SK-N-SH (cell line): ENCODE data around the gene CDK11B. TPM values are rescaled to one million over a fixed set of nuclear protein-coding genes. Genes with fewer than 3 reads are reported as not detected.

Source experiments
- CTCF ChIA-PET: fragments of 300-600, 350-600 bp; formaldehyde crosslinking; extraction: SDS; loops from one replicate; lab custom pipeline; 2021; lab: Yijun Ruan, JAX
- POLR2A ChIA-PET: fragments of 350-600 bp; sonication (Branson Sonifier 250); formaldehyde crosslinking; extraction: SDS; loops from one replicate; lab custom pipeline; 2020; ENCODE audit warnings: antibody characterized with exemption, inconsistent platforms; lab: Yijun Ruan, JAX
- DNase-seq: peaks from one replicate; pipeline ENCODE4 v3.0.0; 2012
- H2AFZ ChIP-seq: fragments of 200-600 bp; sonication (generic); 2 replicates; pipeline ENCODE4 v1.8.1; 2016; ENCODE audit warnings: antibody characterized with exemption, mild to moderate bottlenecking, low read depth
- H3F3A ChIP-seq: fragments of 200-600 bp; sonication (generic); replicated peaks from 2 replicates; pipeline ENCODE3; 2016; ENCODE audit warnings: antibody characterized with exemption, mild to moderate bottlenecking; ENCODE audit not compliant: insufficient read depth
- H3K27ac ChIP-seq, 2 experiments: fragments of 200-500 bp in 1 of 2; fragments of 200-600 bp in 1 of 2; sonication (Bioruptor generic) in 1 of 2; sonication (generic), shearing (Covaris generic) in 1 of 2; 2 replicates each; pipeline versions ENCODE4 v1.5.1 to v1.6.1; 2014 to 2016; ENCODE audit warnings: low read depth in 2 of 2, inconsistent platforms in 1 of 2, low read length in 1 of 2, mild to moderate bottlenecking in 1 of 2, mixed read lengths in 1 of 2
- H3K27me3 ChIP-seq: fragments of 200-600 bp; sonication (generic), shearing (Covaris generic); 2 replicates; pipeline ENCODE4 v1.6.1; 2016; ENCODE audit warnings: mixed run types; ENCODE audit not compliant: insufficient read depth
- H3K36me3 ChIP-seq, 2 experiments: fragments of 200-500 bp in 1 of 2; fragments of 200-600 bp in 1 of 2; sonication (Bioruptor generic) in 1 of 2; sonication (generic) in 1 of 2; replicated peaks in 1 of 2; 2 replicates each; pipeline versions ENCODE3 to v1.5.1; 2014 to 2016; ENCODE audit warnings: low read length in 1 of 2, mild to moderate bottlenecking in 1 of 2; ENCODE audit not compliant: insufficient read depth in 2 of 2, control insufficient read depth in 1 of 2
- H3K4me1 ChIP-seq, 2 experiments: fragments of 200-500 bp in 1 of 2; fragments of 200-600 bp in 1 of 2; sonication (Bioruptor generic) in 1 of 2; sonication (generic), shearing (Covaris generic) in 1 of 2; 2 replicates each; pipeline versions ENCODE4 v1.5.1 to v1.6.1; 2014 to 2016; ENCODE audit warnings: low read depth in 1 of 2, low read length in 1 of 2, mixed run types in 1 of 2; ENCODE audit not compliant: insufficient read depth in 2 of 2, control insufficient read depth in 1 of 2
- H3K4me2 ChIP-seq: fragments of 200-600 bp; sonication (generic), shearing (Covaris generic); 2 replicates; pipeline ENCODE4 v1.6.1; 2017; ENCODE audit warnings: mixed run types
- H3K4me3 ChIP-seq, 2 experiments: fragments of 200-500 bp in 1 of 2; fragments of 200-600 bp in 1 of 2; sonication (Bioruptor generic) in 1 of 2; sonication (generic), shearing (Covaris generic) in 1 of 2; 2 replicates each; pipeline versions ENCODE4 v1.5.1 to v1.8.1; 2014 to 2016; ENCODE audit warnings: low read depth in 2 of 2, inconsistent platforms in 1 of 2, low read length in 1 of 2, mild to moderate bottlenecking in 1 of 2, mixed read lengths in 1 of 2, moderate library complexity in 1 of 2
- H3K79me2 ChIP-seq: fragments of 200-600 bp; sonication (generic); 2 replicates; pipeline ENCODE4 v1.8.1; 2017; ENCODE audit warnings: mild to moderate bottlenecking; ENCODE audit not compliant: insufficient read depth
- H3K9ac ChIP-seq: fragments of 200-600 bp; sonication (generic); 2 replicates; pipeline ENCODE4 v1.6.1; 2017; ENCODE audit warnings: mixed run types
- H3K9me2 ChIP-seq: fragments of 200-600 bp; sonication (generic); 2 replicates; pipeline ENCODE4 v1.6.1; 2017; ENCODE audit warnings: mixed run types
- H3K9me3 ChIP-seq: fragments of 200-600 bp; sonication (generic); 2 replicates; pipeline ENCODE4 v1.6.1; 2017; ENCODE audit warnings: mixed run types, mild to moderate bottlenecking, moderate library complexity
- H4K20me1 ChIP-seq: fragments of 200-600 bp; sonication (generic); 2 replicates; pipeline ENCODE4 v1.6.1; 2017; ENCODE audit warnings: mild to moderate bottlenecking, mixed run types; ENCODE audit not compliant: insufficient read depth
- ELF1 ChIP-seq: IDR thresholded peaks from 2 replicates; pipeline ENCODE4 v1.4.0; 2012
- FOSL2 ChIP-seq: IDR thresholded peaks from 2 replicates; pipeline ENCODE4 v1.4.0; 2012; ENCODE audit warnings: low read depth, mild to moderate bottlenecking, moderate library complexity, borderline replicate concordance
- FOXJ3 ChIP-seq: sonication (generic); formaldehyde crosslinking; IDR thresholded peaks from 2 replicates; pipeline ENCODE4 v1.5.1; 2020; ENCODE audit warnings: mild to moderate bottlenecking, missing genetic modification reagents
- FOXM1 ChIP-seq: IDR thresholded peaks from 2 replicates; pipeline ENCODE4 v1.4.0; 2012; ENCODE audit warnings: low read depth, mild to moderate bottlenecking
- GATA2 ChIP-seq: sonication (generic); formaldehyde crosslinking; IDR thresholded peaks from 2 replicates; pipeline ENCODE4 v1.5.0; 2020; ENCODE audit warnings: mild to moderate bottlenecking, missing genetic modification reagents
- JUND ChIP-seq: IDR thresholded peaks from 2 replicates; pipeline ENCODE4 v1.4.0; 2012
- MEF2A ChIP-seq: IDR thresholded peaks from 2 replicates; pipeline ENCODE4 v1.4.0; 2012; ENCODE audit warnings: low read depth, borderline replicate concordance
- RFX5 ChIP-seq: IDR thresholded peaks from 2 replicates; pipeline ENCODE4 v1.6.1; 2012; ENCODE audit warnings: mild to moderate bottlenecking, improper control_type of control experiment, low read length
- RXRA ChIP-seq: IDR thresholded peaks from 2 replicates; pipeline ENCODE4 v1.4.0; 2012; ENCODE audit warnings: low read depth, mild to moderate bottlenecking, borderline replicate concordance
- SIN3A ChIP-seq: IDR thresholded peaks from 2 replicates; pipeline ENCODE4 v1.6.1; 2012; ENCODE audit warnings: low read depth, mild to moderate bottlenecking, low read length, moderate library complexity, borderline replicate concordance
- SMC3 ChIP-seq: IDR thresholded peaks from 2 replicates; pipeline ENCODE4 v1.6.1; 2012; ENCODE audit warnings: low read depth, low read length, improper control_type of control experiment
- TCF12 ChIP-seq: IDR thresholded peaks from 2 replicates; pipeline ENCODE4 v1.4.0; 2012
- TEAD4 ChIP-seq: IDR thresholded peaks from 2 replicates; pipeline ENCODE4 v1.4.0; 2012; ENCODE audit warnings: mild to moderate bottlenecking, borderline replicate concordance; ENCODE audit not compliant: insufficient read depth
- WGBS: methylation state at CpG from one replicate; pipeline ENCODE4 v1.1.6; 2017; ENCODE audit warnings: low lambda C conversion rate; 5-methylcytosine and 5-hydroxymethylcytosine counted together
- polyA plus RNA-seq, 3 experiments: library from polyadenylated mRNA; depleted of rRNA; stranded (reverse); fragments of >200 nt; gene quantifications; 2 replicates each; pipeline ENCODE4 v1.2.3, GENCODE V29; 2012
- TF ChIP-seq, protein P1 (sequence below): IDR thresholded peaks from 2 replicates; pipeline ENCODE4 v1.4.0; 2012; ENCODE audit warnings: low read depth
- TF ChIP-seq, protein P2 (sequence below): fragments of 200-600 bp; sonication (generic); IDR thresholded peaks from 2 replicates; pipeline ENCODE4 v1.6.1; 2017; ENCODE audit warnings: antibody characterized with exemption, mild to moderate bottlenecking, moderate library complexity
- TF ChIP-seq, protein P3 (sequence below): fragments of 150-350 bp; IDR thresholded peaks from 2 replicates; pipeline ENCODE4 v1.6.1; 2016; ENCODE audit warnings: mild to moderate bottlenecking, low read depth, low read length
- TF ChIP-seq, protein P4 (sequence below): IDR thresholded peaks from 2 replicates; pipeline ENCODE4 v1.4.0; 2012; ENCODE audit warnings: low read depth, borderline replicate concordance
- TF ChIP-seq, protein P5 (sequence below): IDR thresholded peaks from 2 replicates; pipeline ENCODE4; 2012
- TF ChIP-seq, protein P6 (sequence below): fragments of 150-350 bp; IDR thresholded peaks from 2 replicates; pipeline ENCODE4 v1.6.1; 2017; ENCODE audit warnings: antibody characterized with exemption, low read length, low read depth, borderline replicate concordance

The CDK11B gene
- polyA plus RNA-seq, 1 of the 3 experiments (the other 2 are of a cell fraction) = 15.0 TPM

DNA sequence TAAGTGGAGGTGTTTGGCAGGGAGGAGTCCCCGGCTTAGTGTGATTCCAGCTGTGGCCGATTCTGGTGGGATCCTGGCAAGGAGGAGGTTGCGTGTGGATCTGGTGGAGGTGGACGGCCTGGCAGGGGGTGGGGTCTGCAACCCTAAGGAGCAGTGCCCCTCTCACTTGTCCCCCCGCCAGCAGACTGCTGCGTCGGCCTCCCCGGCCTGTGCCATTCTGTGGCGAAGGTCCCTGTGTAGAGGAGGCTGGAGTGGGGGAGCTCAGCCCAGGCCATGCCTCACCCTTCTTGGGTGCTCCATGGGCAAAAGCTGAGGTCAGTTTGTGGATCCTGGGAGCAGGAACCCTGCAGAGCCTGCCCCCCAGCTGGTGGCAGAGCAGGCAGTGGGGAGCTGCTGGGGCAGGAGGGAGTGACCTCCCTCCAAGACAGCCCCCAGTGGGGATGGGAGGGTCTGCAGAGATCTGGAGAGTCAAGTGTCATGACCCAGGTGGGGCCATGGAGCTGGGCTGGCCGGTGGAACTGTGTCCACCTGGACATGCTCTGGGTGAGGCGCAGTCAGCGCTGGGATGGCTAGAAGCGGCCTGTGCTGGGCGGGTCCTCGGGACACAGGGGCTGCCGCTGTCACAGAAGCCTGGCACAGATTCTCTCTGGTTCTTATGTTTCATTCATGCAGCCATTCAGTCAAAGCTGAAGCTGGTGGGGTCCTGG, 38.2 kb downstream of the CDK11B start:
- Histone ChIP-seq H2AFZ (no peak overlapping the region), H4K20me1 (no peaks in the 10 kb centered on the region; the same call in 1 of the 2 replicates), H3F3A (no peaks in the 10 kb centered on the region), H3K4me2 (no peak overlapping the region), H3K9ac (no peak overlapping the region), H3K4me3 (no peak overlapping the region), H3K79me2 (peaks cover 30% of the 10 kb centered on the region), H3K9me3 (no peaks in the 10 kb centered on the region), H3K36me3 (peaks cover 5 to 7% of the 10 kb centered on the region in 2 experiments), H3K9me2 (no peaks in the 10 kb centered on the region), H3K4me1 (peaks cover 0 to 9% of the 10 kb centered on the region in 2 experiments; a peak in 1 of 4 replicates), H3K27ac (no peak overlapping the region), H3K27me3 (no peaks in the 10 kb centered on the region)
- WGBS = 90% methylated on average over 10 of the region's 16 CpGs
- POLR2A ChIA-PET = no interaction called here
- no peak for DNase-seq
- TF ChIP-seq RFX5 (no peak), MEF2A (no peak), JUND (no peak), TCF12 (no peak), FOXJ3 (CRISPR knock-in tag) (no peak), RXRA (no peak), ELF1 (no peak), FOXM1 (no peak), TEAD4 (no peak), GATA2 (CRISPR knock-in tag) (no peak), SMC3 (no peak), FOSL2 (no peak), SIN3A (no peak)
- TF ChIP-seq, protein P1, sequence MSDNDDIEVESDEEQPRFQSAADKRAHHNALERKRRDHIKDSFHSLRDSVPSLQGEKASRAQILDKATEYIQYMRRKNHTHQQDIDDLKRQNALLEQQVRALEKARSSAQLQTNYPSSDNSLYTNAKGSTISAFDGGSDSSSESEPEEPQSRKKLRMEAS = no peak
- TF ChIP-seq, protein P2, sequence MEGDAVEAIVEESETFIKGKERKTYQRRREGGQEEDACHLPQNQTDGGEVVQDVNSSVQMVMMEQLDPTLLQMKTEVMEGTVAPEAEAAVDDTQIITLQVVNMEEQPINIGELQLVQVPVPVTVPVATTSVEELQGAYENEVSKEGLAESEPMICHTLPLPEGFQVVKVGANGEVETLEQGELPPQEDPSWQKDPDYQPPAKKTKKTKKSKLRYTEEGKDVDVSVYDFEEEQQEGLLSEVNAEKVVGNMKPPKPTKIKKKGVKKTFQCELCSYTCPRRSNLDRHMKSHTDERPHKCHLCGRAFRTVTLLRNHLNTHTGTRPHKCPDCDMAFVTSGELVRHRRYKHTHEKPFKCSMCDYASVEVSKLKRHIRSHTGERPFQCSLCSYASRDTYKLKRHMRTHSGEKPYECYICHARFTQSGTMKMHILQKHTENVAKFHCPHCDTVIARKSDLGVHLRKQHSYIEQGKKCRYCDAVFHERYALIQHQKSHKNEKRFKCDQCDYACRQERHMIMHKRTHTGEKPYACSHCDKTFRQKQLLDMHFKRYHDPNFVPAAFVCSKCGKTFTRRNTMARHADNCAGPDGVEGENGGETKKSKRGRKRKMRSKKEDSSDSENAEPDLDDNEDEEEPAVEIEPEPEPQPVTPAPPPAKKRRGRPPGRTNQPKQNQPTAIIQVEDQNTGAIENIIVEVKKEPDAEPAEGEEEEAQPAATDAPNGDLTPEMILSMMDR = no peak
- TF ChIP-seq, protein P3, sequence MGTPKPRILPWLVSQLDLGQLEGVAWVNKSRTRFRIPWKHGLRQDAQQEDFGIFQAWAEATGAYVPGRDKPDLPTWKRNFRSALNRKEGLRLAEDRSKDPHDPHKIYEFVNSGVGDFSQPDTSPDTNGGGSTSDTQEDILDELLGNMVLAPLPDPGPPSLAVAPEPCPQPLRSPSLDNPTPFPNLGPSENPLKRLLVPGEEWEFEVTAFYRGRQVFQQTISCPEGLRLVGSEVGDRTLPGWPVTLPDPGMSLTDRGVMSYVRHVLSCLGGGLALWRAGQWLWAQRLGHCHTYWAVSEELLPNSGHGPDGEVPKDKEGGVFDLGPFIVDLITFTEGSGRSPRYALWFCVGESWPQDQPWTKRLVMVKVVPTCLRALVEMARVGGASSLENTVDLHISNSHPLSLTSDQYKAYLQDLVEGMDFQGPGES = no peak
- TF ChIP-seq, protein P4, sequence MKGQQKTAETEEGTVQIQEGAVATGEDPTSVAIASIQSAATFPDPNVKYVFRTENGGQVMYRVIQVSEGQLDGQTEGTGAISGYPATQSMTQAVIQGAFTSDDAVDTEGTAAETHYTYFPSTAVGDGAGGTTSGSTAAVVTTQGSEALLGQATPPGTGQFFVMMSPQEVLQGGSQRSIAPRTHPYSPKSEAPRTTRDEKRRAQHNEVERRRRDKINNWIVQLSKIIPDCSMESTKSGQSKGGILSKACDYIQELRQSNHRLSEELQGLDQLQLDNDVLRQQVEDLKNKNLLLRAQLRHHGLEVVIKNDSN = no peak
- TF ChIP-seq, protein P5, sequence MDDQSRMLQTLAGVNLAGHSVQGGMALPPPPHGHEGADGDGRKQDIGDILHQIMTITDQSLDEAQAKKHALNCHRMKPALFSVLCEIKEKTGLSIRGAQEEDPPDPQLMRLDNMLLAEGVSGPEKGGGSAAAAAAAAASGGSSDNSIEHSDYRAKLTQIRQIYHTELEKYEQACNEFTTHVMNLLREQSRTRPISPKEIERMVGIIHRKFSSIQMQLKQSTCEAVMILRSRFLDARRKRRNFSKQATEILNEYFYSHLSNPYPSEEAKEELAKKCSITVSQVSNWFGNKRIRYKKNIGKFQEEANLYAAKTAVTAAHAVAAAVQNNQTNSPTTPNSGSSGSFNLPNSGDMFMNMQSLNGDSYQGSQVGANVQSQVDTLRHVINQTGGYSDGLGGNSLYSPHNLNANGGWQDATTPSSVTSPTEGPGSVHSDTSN = no peak
- TF ChIP-seq, protein P6, sequence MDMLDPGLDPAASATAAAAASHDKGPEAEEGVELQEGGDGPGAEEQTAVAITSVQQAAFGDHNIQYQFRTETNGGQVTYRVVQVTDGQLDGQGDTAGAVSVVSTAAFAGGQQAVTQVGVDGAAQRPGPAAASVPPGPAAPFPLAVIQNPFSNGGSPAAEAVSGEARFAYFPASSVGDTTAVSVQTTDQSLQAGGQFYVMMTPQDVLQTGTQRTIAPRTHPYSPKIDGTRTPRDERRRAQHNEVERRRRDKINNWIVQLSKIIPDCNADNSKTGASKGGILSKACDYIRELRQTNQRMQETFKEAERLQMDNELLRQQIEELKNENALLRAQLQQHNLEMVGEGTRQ = no peak
- CTCF ChIA-PET = interaction anchor here (1.3 to 1.5 kb wide), 2 partner anchors 9 to 65 kb away, joined by 3 to 4 read pairs; no protein-coding TSS in a partner anchor
